Spleen (tissue), 7 donors: Measurements from ENCODE around the gene SLC34A3.

Experiments used
- CTCF ChIP-seq, 11 experiments: fragments of 200-600 bp in 7 of 11; fragments of 450-650 bp in 4 of 11; sonication (generic) in 4 of 11; IDR thresholded peaks in 8 of 11; conservative IDR thresholded peaks in 3 of 11; 1 replicate in 7 of 11; 2 replicates in 4 of 11; pipeline versions ENCODE4 v1.4.0 to v1.8.0; 2016 to 2021; ENCODE audit warnings: antibody characterized with exemption in 11 of 11, inconsistent platforms in 4 of 11, mild to moderate bottlenecking in 1 of 11
- POLR2AphosphoS5 ChIP-seq, 3 donors: sonication (generic); formaldehyde crosslinking; IDR thresholded peaks; one replicate each; pipeline ENCODE4 v1.5.1; 2017; ENCODE audit warnings: antibody characterized with exemption in 3 of 3
- donor health status: DM: no; HTN: no; CAD: no; lungs with moderate emphysema.
- donor health status: DM: no; HTN: no; CAD: no.
- donor health status: DM: no; HTN: no; CAD: no.

- TF ChIP-seq CTCF (IDR thresholded peaks at IDR 0.05 in 8 of 11, conservative IDR thresholded peaks at IDR 0.05 in 3 of 11) (no peak), POLR2AphosphoS5 (IDR thresholded peaks at IDR 0.05) (no peak)
Measured at GRCh38 chr9:137185921-137186320, 44.8 kb upstream of the SLC34A3 start.
